ENCODE results near the gene GLT8D2.
"Not testable (repeated sequence)": the region's sequence is repeated elsewhere in the genome, so short reads cannot be mapped to it uniquely, and the experiment has no call there.

GLT8D2 gene

DNA sequence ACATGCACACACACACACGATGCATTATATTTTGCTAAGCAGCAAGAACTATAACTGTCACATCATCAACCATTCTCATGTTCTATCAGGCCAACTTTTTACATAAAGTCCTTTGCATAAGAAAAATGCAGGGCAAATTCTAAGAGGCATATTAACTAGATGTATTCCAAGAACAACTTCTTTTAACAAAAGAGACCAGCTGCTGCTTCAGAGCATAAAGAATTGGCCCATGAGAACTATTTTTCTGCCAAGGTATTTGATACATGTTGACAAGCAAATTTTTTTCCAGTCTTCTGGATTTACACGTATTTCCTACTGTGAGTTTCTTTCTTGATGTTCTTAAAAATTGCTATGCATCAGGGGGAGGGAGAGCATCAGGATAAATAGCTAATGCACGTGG, 27.2 kb downstream of the GLT8D2 start:
- TF ChIP-seq TAF1 (IDR thresholded peaks at IDR 0.05; ENCODE audit: borderline replicate concordance, low read depth, low read length): no peak
- no peak for TF ChIP-seq POLR2A (IDR thresholded peaks at IDR 0.05; ENCODE audit: low read depth, low read length)
- no peak for TF ChIP-seq POLR2AphosphoS5 (IDR thresholded peaks at IDR 0.05; ENCODE audit: low read depth, low read length)
- FAIRE-seq (no peak), DNase-seq (ENCODE audit: insufficient read length) (no peak)

- FAIRE-seq: not testable (repeated sequence)
These were observed 28.1 kb downstream of the GLT8D2 start for GRCh38 chr12:104021862-104022261.

DNA sequence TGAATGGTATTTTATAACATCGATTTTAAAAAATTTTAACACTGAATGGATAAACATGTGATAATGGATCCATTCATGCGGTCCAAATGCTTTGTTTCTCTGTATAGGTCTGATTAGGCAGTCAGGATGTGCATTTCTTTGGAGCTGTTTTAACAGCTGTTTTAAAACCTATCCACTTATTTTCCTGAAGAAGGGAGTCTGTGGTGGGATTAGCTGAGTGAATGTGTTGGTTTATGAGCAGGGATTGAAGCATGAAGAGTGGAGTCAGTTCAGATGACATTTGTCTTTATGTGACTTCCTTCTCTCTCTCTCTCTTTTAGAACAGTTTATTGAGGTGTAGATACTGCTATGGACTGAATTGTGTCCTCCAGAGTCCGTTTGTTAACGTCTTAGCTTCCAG, 37.7 kb downstream of the GLT8D2 start:
- no peak for TF ChIP-seq TAF1 (IDR thresholded peaks at IDR 0.05; ENCODE audit: borderline replicate concordance, low read depth, low read length)
- no peak for TF ChIP-seq POLR2AphosphoS5 (IDR thresholded peaks at IDR 0.05; ENCODE audit: low read depth, low read length)
- no peak for TF ChIP-seq POLR2A (IDR thresholded peaks at IDR 0.05; ENCODE audit: low read depth, low read length)
- DNase-seq (ENCODE audit: insufficient read length) (no peak), FAIRE-seq (no peak)

More at GRCh38 chr12:104021862-104022261, 28.1 kb downstream of the GLT8D2 start:
- not testable (repeated sequence) for DNase-seq (ENCODE audit: insufficient read length)

GRCh38 chr12:104011253-104011652, 38.7 kb downstream of the GLT8D2 start:
- DNase-seq (ENCODE audit: insufficient read length) (no peak), FAIRE-seq (no peak)

GRCh38 chr12:104010606-104011169, 39.3 kb downstream of the GLT8D2 start:
- DNase-seq (ENCODE audit: insufficient read length) (no peak), FAIRE-seq (no peak)
- no peak for TF ChIP-seq POLR2AphosphoS5 (IDR thresholded peaks at IDR 0.05; ENCODE audit: low read depth, low read length)
- TF ChIP-seq TAF1 (IDR thresholded peaks at IDR 0.05; ENCODE audit: borderline replicate concordance, low read depth, low read length): no peak
- TF ChIP-seq POLR2A (IDR thresholded peaks at IDR 0.05; ENCODE audit: low read depth, low read length): no peak

More at GRCh38 chr12:104011253-104011652, 38.7 kb downstream of the GLT8D2 start:
- TF ChIP-seq TAF1 (IDR thresholded peaks at IDR 0.05; ENCODE audit: borderline replicate concordance, low read depth, low read length) (no peak), POLR2AphosphoS5 (IDR thresholded peaks at IDR 0.05; ENCODE audit: low read depth, low read length) (no peak), POLR2A (IDR thresholded peaks at IDR 0.05; ENCODE audit: low read depth, low read length) (no peak)

- DNase-seq (ENCODE audit: insufficient read length) (no peak), FAIRE-seq (no peak)
- no peak for TF ChIP-seq POLR2A (IDR thresholded peaks at IDR 0.05; ENCODE audit: low read depth, low read length)
- no peak for TF ChIP-seq POLR2AphosphoS5 (IDR thresholded peaks at IDR 0.05; ENCODE audit: low read depth, low read length)
- TF ChIP-seq TAF1 (IDR thresholded peaks at IDR 0.05; ENCODE audit: borderline replicate concordance, low read depth, low read length): no peak
These were observed 39.9 kb downstream of the GLT8D2 start for GRCh38 chr12:104010121-104010520.

- TF ChIP-seq TAF1 (IDR thresholded peaks at IDR 0.05; ENCODE audit: borderline replicate concordance, low read depth, low read length): no peak
- no peak for TF ChIP-seq POLR2AphosphoS5 (IDR thresholded peaks at IDR 0.05; ENCODE audit: low read depth, low read length)
- TF ChIP-seq POLR2A (IDR thresholded peaks at IDR 0.05; ENCODE audit: low read depth, low read length): no peak
- DNase-seq (ENCODE audit: insufficient read length) (no peak), FAIRE-seq (no peak)
These were observed 43.1 kb downstream of the GLT8D2 start for GRCh38 chr12:104006929-104007328.

GRCh38 chr12:104003596-104003995, 46.4 kb downstream of the GLT8D2 start:
- no peak for TF ChIP-seq POLR2AphosphoS5 (IDR thresholded peaks at IDR 0.05; ENCODE audit: low read depth, low read length)
- no peak for TF ChIP-seq POLR2A (IDR thresholded peaks at IDR 0.05; ENCODE audit: low read depth, low read length)
- TF ChIP-seq TAF1 (IDR thresholded peaks at IDR 0.05; ENCODE audit: borderline replicate concordance, low read depth, low read length): no peak
- no peak for FAIRE-seq
- no peak for DNase-seq (ENCODE audit: insufficient read length)

DNA sequence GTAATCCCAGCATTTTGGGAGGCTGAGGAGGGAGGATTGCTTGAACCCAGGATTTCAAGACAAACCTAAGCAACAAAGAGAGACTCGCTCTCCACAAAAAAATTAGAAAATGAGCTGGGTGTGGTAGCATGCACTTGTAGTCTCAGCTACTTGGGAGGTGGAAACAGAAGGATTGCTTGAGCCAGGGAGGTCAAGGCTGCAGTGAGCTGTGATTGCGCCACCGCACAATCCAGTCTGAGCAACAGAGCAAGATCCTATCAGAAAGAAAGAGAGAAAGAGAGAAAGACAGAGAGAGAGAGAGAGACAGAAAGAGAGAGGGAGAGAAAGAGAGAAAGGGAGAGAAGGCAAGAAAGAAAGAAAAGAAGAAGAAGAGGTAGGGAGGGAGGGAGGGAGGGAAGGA, 47.3 kb downstream of the GLT8D2 start:
- FAIRE-seq: no peak
- DNase-seq (ENCODE audit: insufficient read length): no peak
- TF ChIP-seq POLR2AphosphoS5 (IDR thresholded peaks at IDR 0.05; ENCODE audit: low read depth, low read length): no peak
- TF ChIP-seq TAF1 (IDR thresholded peaks at IDR 0.05; ENCODE audit: borderline replicate concordance, low read depth, low read length): no peak
- no peak for TF ChIP-seq POLR2A (IDR thresholded peaks at IDR 0.05; ENCODE audit: low read depth, low read length)

GRCh38 chr12:104000807-104001434, 49.1 kb downstream of the GLT8D2 start:
- DNase-seq (ENCODE audit: insufficient read length) (no peak), FAIRE-seq (peak; percentile 48)
- TF ChIP-seq POLR2A (IDR thresholded peaks at IDR 0.05; ENCODE audit: low read depth, low read length) (no peak), TAF1 (IDR thresholded peaks at IDR 0.05; ENCODE audit: borderline replicate concordance, low read depth, low read length) (no peak), POLR2AphosphoS5 (IDR thresholded peaks at IDR 0.05; ENCODE audit: low read depth, low read length) (no peak)

GRCh38 chr12:103998976-103999375, 51.0 kb downstream of the GLT8D2 start:
- DNase-seq (ENCODE audit: insufficient read length): no peak
- TF ChIP-seq POLR2A (IDR thresholded peaks at IDR 0.05; ENCODE audit: low read depth, low read length) (no peak), POLR2AphosphoS5 (IDR thresholded peaks at IDR 0.05; ENCODE audit: low read depth, low read length) (no peak), TAF1 (IDR thresholded peaks at IDR 0.05; ENCODE audit: borderline replicate concordance, low read depth, low read length) (no peak)
- FAIRE-seq: no peak

GRCh38 chr12:103997286-103997900, 52.6 kb downstream of the GLT8D2 start:
- TF ChIP-seq POLR2A (IDR thresholded peaks at IDR 0.05; ENCODE audit: low read depth, low read length) (no peak), POLR2AphosphoS5 (IDR thresholded peaks at IDR 0.05; ENCODE audit: low read depth, low read length) (no peak), TAF1 (IDR thresholded peaks at IDR 0.05; ENCODE audit: borderline replicate concordance, low read depth, low read length) (no peak)
- FAIRE-seq: no peak
- DNase-seq (ENCODE audit: insufficient read length): no peak
